SIG-M5 (cell line): ENCODE data around the gene ENOX1.

ENCODE experiments used
- DNase-seq: peaks from one replicate; lab custom pipeline; 2025; lab: John Stamatoyannopoulos, UW

The ENOX1 gene

DNA sequence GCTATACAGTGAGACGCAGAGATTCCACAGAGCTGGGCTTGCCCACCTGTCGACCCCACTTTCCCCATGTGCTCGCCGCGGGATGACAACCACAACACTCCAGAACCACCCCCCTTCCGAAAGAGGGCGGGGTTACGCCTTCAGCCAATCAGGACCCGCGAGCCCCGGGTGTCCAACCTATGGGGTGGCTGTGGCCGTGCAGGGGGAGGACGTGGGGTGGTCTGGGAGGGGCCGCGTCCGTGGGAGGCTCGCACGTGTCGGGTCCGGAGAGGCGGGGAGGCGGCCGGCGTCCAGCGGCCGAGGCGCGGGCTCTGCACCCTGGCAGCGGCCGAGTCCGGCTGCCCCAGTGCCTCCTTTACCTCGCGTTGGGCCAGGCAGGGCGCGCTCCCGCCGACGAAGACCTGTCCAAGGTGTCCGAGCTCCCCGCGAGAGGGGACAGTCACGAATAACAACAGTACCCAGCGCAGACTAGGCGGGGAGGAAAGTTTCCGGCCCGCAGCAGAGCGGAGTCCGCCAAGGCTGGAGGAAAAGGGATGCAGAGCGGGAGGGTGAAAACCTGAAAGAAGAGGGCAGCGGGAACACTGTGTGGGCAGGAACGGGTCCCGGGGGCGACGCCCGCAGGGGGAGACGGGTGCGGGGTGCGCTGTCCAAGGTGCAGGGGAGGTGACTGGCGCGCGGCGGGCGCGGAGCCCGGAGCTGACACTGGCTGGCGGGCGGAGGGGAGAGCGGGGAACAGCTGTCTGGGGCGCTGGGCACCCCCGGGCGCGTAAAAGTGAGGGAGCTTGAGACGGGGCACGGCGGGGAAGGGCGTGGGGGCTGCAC, 911 bp downstream of the ENOX1 start:
- DNase-seq, result no peak

GRCh38 chr13:43785261-43785649, 1.5 kb downstream of the ENOX1 start:
- no peak for DNase-seq

GRCh38 chr13:43784496-43784895, 2.3 kb downstream of the ENOX1 start:
- DNase-seq, result no peak

DNA sequence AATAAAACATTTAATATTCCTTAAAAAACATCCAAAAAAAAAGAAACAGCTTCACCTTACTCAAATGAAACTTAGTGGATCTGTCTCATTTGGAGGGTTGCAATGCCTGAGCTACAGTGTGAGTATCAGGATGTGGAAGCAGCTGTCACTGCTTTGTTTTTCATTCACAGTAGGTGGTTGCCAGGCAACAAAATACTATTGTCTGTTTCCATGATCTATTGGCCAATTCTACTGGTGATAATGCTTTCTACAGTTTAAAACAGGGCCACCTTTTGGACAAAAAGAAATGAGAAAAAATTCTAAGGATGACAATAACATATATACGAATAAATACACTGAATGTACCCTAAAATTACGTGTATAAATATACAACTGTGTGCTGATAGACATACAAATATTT, 3.0 kb downstream of the ENOX1 start:
- DNase-seq, result no peak

GRCh38 chr13:43782686-43783085, 4.1 kb downstream of the ENOX1 start:
- no peak for DNase-seq

DNA sequence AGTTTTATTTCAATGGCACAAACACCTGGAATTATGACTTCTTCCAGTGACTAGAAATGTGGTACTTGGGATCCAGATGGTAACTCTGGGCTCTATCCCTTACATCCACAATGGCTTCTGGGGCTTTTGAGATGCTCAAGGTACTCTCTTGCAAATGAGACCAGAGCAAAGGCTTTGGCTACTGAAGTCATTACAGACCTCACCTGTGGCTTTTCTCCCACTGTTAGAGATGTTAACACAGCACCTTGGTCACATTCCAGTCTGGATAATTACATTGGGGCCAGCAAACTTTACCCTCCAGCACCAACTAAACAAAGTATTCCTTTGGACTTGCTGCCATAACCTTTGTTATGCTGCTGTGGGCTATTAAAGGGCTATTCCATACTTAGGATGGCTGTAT, 6.1 kb downstream of the ENOX1 start:
- DNase-seq, result no peak

DNA sequence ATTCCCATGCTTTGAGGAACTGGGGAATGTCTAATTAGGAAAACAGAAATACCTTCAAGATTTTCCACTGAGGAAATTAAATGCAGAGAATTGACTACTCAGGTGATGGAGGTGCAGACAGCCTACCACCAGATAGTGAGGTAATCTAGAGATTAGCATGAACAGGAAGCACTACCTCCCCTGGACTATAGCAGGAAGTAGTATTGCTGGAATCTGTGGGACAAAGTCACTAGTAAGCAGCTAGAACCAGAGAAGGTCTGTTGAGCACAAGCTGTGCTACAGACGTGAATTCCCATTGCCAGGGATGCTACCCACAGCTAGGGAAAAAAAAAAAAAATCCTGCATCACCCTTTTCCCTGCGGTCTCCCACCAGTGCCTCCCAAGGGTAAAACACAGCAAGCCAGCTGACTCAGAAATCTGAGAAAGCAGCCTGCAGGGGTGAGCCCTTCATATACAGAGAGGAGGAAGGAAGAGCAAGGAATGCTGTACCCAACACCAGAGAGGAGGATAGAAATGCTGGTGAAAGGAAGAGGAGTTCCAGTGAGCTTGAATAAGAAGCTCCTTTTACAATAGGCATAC, 10.2 kb downstream of the ENOX1 start:
- DNase-seq, result no peak

GRCh38 chr13:43776006-43776405, 10.8 kb downstream of the ENOX1 start:
- DNase-seq, result no peak

DNA sequence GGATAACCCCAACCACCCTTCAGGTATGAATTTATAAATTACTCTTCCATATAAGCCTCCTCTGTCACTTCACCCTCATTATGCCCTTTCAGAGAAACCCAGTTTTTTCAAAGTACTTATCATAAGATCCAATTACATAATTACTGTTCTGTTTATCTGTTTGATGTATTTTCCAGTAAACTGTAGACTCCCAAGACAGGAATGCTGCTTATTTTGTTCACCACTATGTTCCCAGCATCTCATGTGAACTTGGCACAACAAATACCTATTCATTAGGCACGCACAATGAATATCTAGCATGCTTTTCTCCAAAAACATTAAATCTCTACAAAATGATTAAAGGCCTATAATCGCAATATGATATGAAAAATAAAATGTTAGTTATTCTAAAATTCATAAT, 13.2 kb downstream of the ENOX1 start:
- no peak for DNase-seq

DNA sequence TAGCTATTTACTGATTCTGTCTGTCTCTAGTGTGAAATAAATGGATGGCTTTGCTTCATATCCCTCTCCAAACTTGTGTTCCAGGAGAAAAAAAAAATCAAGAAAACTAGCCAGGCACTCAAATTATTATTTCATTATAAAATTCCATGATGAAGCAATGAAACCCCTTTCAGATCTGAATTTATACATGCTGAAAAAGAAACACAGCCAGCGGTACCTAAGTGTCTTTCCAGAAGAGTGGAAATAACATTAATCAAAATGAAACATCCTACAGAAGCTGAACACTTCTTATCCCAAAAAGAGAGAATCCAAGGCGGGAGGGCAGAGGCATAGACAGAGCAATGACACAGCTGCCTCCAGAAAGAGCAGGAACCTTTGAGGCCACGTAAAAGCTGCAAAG, 15.9 kb downstream of the ENOX1 start:
- DNase-seq, result no peak

DNA sequence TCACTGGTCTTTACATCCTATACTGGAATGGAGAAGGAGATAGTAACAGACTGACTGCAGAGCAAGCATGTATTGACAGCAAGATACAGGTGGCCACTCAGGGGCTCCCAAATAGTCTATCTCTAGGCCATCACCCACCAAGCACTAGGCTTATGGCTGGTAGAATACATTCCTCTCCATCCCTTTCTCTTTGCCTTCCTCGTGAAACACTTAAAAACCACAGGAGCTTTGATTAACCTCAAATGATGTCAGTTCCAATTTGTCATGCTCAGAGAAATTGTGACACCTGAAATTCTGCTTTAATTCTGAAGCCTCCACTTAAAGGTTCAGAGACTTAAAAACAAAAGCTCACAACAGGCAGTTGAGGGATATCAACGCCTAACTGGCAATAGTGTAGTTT, 17.2 kb downstream of the ENOX1 start:
- DNase-seq, result no peak

DNA sequence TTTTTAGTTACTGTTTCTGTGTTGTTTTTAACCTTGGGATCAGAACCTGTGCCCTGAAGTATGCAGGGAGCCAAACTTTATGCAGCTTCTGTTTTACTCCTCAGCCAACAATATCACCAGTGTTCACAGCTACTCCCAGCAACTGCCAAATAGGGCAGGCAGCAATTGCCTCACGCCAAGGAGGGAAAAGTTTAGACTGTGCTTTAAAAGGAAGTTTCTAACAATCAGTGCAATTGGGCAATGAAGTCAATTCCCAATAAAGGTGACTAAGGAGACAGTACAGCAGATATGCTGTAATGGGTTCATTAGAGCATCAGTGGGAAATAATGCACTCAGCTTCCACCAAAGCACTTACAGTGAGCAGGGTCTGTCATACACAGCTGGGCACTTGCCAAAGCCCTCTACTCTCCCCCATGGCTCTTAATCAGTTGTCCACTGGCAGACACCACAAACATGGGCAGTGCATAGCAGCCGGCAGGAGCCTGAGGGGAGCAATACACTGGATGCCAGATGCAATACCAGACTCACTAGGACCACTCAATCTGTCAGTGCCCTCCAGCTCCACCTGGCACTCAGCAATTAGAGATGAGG, 19.3 kb downstream of the ENOX1 start:
- DNase-seq, result no peak

DNA sequence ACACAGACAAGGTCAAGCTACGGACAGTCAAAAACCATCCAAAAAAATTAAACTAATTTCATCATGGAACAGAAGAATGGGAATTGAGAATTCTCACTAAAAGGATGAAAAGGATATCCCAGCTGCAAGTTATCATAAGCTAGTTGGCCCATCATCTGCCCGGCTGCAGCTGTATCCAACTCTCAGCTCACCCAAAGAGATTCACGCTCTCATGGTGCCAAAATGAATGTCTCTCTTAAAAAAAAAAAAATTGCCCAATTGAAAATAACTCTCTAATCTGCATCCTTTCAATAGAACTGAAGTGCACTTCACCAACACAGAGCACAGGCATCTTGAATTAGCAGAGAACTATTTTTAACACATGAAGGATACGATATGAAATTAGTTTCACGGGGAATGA, 20.0 kb downstream of the ENOX1 start:
- DNase-seq, result no peak

GRCh38 chr13:43764349-43764748, 22.4 kb downstream of the ENOX1 start:
- no peak for DNase-seq

GRCh38 chr13:43763143-43763759, 23.5 kb downstream of the ENOX1 start:
- DNase-seq, result no peak

DNA sequence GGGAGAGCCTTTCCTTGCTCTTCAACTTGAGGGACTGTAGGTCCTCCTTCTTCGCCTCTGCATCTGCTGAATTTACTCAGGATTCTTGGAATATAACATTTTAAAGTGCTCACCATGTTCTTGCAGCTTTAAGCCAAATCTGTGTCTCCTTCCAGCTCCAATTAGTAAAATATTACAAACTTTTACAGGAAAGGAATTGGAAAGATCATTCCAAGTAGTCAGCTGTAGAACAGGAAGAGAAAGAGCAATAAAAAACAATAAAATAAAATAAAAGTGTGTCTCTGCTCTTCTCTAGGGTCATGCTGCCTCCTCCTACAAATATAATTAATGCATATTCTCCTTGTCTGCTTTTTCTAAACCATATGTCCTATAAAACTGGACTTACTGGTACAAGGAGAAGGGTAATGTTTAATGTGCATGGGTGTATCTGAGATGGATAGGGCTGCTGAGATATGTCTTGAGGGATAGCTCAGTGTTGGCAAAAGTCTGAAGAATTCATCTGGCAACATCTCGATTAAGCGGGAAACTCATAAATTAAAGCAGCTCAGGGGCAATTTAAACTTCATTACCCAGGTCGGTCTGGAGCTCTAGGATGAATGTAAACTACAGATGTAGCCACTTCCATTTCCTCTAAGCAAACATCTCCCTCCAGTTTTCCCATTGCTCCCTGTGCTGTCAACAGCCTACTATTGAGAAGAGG, 25.0 kb downstream of the ENOX1 start:
- DNase-seq, result no peak

- DNase-seq, result no peak
Observed at GRCh38 chr13:43760257-43760656, 26.5 kb downstream of the ENOX1 start.

DNA sequence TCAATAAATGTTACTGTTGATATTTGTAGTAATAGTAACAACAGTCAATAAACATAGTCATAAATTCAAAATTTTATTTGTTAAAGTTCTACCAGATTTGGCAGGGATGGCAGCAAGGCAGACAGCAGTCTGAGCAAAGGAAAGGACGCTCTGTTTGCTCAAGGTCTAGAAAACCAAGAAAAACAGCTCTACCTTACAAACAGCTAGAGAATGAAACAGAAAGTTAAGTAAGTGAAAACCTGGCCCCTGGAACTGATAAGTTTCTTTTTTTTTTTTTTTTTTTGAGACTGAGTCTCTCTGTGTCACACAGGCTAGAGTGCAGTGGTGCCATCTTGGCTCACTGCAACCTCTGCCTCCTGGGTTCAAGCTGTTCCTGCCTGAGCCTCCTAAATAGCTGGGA, 27.9 kb downstream of the ENOX1 start:
- no peak for DNase-seq

DNA sequence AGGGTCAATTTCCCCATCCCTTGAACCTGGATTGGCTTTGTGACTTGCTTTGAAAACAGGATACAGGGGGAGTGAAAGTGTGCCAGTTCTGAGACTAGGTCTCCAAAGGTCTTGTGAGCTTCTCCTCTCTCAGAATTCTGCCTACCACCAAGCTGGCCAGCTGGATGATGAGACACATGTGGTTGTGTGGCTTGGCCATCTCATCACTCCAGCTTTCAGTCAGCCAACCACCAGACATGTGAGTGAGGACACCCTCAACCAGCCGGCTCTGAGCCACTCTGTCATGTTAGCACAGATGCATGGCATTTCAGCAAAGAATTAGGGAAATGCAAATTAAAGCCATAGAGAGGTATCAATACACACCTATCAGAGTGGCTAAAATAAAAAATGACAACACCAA, 29.5 kb downstream of the ENOX1 start:
- no peak for DNase-seq

DNA sequence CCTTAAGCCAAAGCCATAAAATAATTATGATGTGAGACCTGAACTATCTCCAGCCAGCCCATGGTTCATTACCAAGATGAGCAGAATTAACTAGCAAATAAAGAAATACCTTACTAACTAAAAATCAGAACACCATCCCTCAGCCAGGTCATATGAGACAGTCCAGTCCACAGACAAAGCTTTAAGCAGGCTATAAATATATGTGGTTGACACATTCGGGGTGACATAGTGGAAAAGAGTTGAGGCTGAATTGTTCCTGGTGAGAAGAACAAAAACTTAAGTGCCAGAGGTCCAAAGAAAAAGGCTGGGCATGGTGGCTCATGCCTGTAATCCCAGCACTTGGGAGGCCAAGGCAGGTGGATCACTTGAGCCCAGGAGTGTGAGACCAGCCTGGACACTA, 30.9 kb downstream of the ENOX1 start:
- no peak for DNase-seq

DNA sequence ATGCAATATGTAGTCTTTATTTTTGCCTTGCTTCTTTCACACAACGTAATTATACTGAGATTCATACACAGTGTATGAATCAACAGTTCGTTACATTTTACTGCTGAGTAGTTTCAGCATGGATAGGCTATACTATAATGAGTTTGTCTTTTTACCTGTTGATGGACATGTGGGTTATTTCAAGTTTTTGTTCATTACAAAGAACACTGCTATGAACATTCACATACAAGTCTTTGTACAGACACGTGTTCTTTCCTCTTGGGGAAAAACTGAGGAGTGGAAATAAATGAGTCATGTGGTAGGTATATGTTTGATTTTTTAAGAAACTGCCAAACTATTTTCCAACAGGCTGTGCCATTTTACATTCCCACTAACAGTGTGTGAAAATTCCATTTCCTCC, 35.1 kb downstream of the ENOX1 start:
- DNase-seq, result no peak

DNA sequence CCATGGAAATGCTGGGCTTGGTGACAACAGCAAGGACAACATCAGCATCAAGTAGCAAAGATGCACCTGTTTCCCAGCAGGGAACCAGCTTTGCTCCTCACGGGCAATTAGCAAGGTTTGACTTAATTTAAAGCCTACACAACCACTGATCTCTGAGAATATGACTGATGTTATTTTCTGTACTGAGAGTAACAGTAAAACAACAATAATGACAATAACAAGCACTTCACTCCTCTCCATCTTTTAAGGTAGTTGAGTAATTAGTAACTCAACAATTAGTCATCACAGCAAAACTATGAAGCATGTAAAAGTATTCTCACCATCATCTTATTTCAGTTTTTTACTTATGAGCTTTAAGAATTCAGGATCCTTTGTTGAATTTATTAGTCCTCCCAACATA, 37.3 kb downstream of the ENOX1 start:
- no peak for DNase-seq
